Hepatocyte (in vitro differentiated cells): ENCODE data around the gene SSRP1. TPM values are rescaled to one million over a fixed set of nuclear protein-coding genes. Genes with fewer than 3 reads are reported as not detected.
"Not testable (repeated sequence)": the region's sequence is repeated elsewhere in the genome, so short reads cannot be mapped to it uniquely, and the experiment has no call there.

Source experiments
- DNase-seq: peaks from one replicate; pipeline ENCODE4 v3.0.0-alpha.2; 2016; ENCODE audit warnings: low spot score
- H2AFZ ChIP-seq: fragments of 200-600 bp; sonication (generic); 2 replicates; pipeline ENCODE4 v1.6.0; 2016; ENCODE audit warnings: antibody characterized with exemption, mild to moderate bottlenecking
- H3K27ac ChIP-seq: fragments of 200-600 bp; sonication (generic); 2 replicates; pipeline ENCODE4 v1.5.1; 2016; ENCODE audit warnings: mild to moderate bottlenecking
- H3K27me3 ChIP-seq: fragments of 200-600 bp; sonication (generic); 2 replicates; pipeline ENCODE4 v1.6.1; 2016
- H3K36me3 ChIP-seq: fragments of 200-600 bp; sonication (generic); replicated peaks from 2 replicates; pipeline ENCODE4 v1.5.1; 2016; ENCODE audit warnings: low read depth; ENCODE audit not compliant: insufficient read depth
- H3K4me1 ChIP-seq: fragments of 200-600 bp; sonication (generic); 2 replicates; pipeline ENCODE4 v1.5.1; 2016; ENCODE audit warnings: mild to moderate bottlenecking, moderate library complexity; ENCODE audit not compliant: insufficient read depth
- H3K4me2 ChIP-seq: fragments of 200-600 bp; sonication (generic); 2 replicates; pipeline ENCODE4 v1.6.0; 2016
- H3K4me3 ChIP-seq: fragments of 200-600 bp; sonication (generic); 2 replicates; pipeline ENCODE4 v1.5.1; 2016; ENCODE audit warnings: mild to moderate bottlenecking
- H3K79me2 ChIP-seq: fragments of 200-600 bp; sonication (generic); 2 replicates; pipeline ENCODE4 v1.6.0; 2017; ENCODE audit warnings: mild to moderate bottlenecking
- H3K9me2 ChIP-seq: fragments of 200-600 bp; sonication (generic); replicated peaks from 2 replicates; pipeline ENCODE4 v1.6.0; 2017; ENCODE audit warnings: mild to moderate bottlenecking; ENCODE audit not compliant: insufficient read depth
- H3K9me3 ChIP-seq: fragments of 200-600 bp; sonication (generic); 2 replicates; pipeline ENCODE4 v1.5.1; 2016; ENCODE audit warnings: low read depth, mild to moderate bottlenecking
- H4K20me1 ChIP-seq: fragments of 200-600 bp; sonication (generic); 2 replicates; pipeline ENCODE4 v1.6.0; 2016; ENCODE audit warnings: mild to moderate bottlenecking; ENCODE audit not compliant: insufficient read depth, poor library complexity, severe bottlenecking
- CTCF ChIP-seq: fragments of 200-600 bp; sonication (generic); IDR thresholded peaks from 2 replicates; pipeline ENCODE4 v1.5.1; 2016; ENCODE audit warnings: antibody characterized with exemption, mild to moderate bottlenecking; ENCODE audit not compliant: poor library complexity
- EZH2 ChIP-seq: fragments of 200-600 bp; sonication (generic); IDR thresholded peaks from 2 replicates; pipeline ENCODE4 v1.6.1; 2016; ENCODE audit warnings: antibody characterized with exemption, mild to moderate bottlenecking, borderline replicate concordance
- EZH2phosphoT487 ChIP-seq: fragments of 200-600 bp; sonication (generic); IDR thresholded peaks from one replicate; pipeline ENCODE4 v1.6.1; 2018; ENCODE audit warnings: antibody characterized with exemption, mild to moderate bottlenecking, low read depth, moderate library complexity; ENCODE audit not compliant: unreplicated experiment, severe bottlenecking
- WGBS: methylation state at CpG from one replicate; pipeline ENCODE4 v1.1.6; 2016; ENCODE audit warnings: low lambda C conversion rate; ENCODE audit errors: missing lambda C conversion rate; 5-methylcytosine and 5-hydroxymethylcytosine counted together
- polyA plus RNA-seq: library from polyadenylated mRNA; unstranded; fragments of >200 nt; fragmentation: Nextera tagmentation; extraction: Ambion mirVana; gene quantifications from 2 replicates; pipeline ENCODE4 v1.2.1, GENCODE V29; 2016
- total RNA-seq: library from RNA; depleted of rRNA; stranded (reverse); fragments of >200 nt; gene quantifications from 2 replicates; pipeline ENCODE4 v1.2.3, GENCODE V29; 2014

Gene SSRP1
- total and polyA plus RNA-seq, 2 experiments from 2014 or later, result 34.0 to 64.6 TPM

- Histone ChIP-seq H3K79me2 (no peaks in the 10 kb centered on the region), H4K20me1 (no peaks in the 10 kb centered on the region), H3K4me1 (peaks cover 29% of the 10 kb centered on the region), H3K27ac (peak overlapping the region; percentile 37), H3K9me2 (no peaks in the 10 kb centered on the region), H3K9me3 (no peaks in the 10 kb centered on the region), H3K27me3 (no peaks in the 10 kb centered on the region), H2AFZ (no peak overlapping the region), H3K36me3 (no peaks in the 10 kb centered on the region), H3K4me2 (peak overlapping the region; percentile 29), H3K4me3 (no peak overlapping the region)
- WGBS, result 21% methylated on average over 11 of the region's 11 CpGs
- TF ChIP-seq EZH2 (no peak), CTCF (no peak), EZH2phosphoT487 (no peak)
- no peak for DNase-seq
These were observed 46.7 kb downstream of the SSRP1 start for GRCh38 chr11:57288771-57289579.

GRCh38 chr11:57287884-57288283, 47.8 kb downstream of the SSRP1 start:
- H3K27me3 ChIP-seq, result no peaks in the 10 kb centered on the region
- H3K27ac ChIP-seq, result no peak overlapping the region
- no peaks in the 10 kb centered on the region for H3K9me2 ChIP-seq
- H3K36me3 ChIP-seq, result no peaks in the 10 kb centered on the region
- no peaks in the 10 kb centered on the region for H4K20me1 ChIP-seq
- H3K4me2 ChIP-seq, result no peak overlapping the region
- H2AFZ ChIP-seq, result no peak overlapping the region
- WGBS, result 93% methylated on average over 3 of the region's 3 CpGs
- no peak for DNase-seq
- TF ChIP-seq CTCF, result no peak
- no peak for TF ChIP-seq EZH2phosphoT487
- no peak for TF ChIP-seq EZH2
- peaks cover 26% of the 10 kb centered on the region for H3K4me1 ChIP-seq
- no peaks in the 10 kb centered on the region for H3K9me3 ChIP-seq
- no peak overlapping the region for H3K4me3 ChIP-seq
- H3K79me2 ChIP-seq, result no peaks in the 10 kb centered on the region

- Histone ChIP-seq H3K27ac (no peak overlapping the region), H4K20me1 (no peaks in the 10 kb centered on the region), H3K4me3 (no peak overlapping the region), H3K27me3 (no peaks in the 10 kb centered on the region), H3K9me3 (no peaks in the 10 kb centered on the region), H3K4me2 (no peak overlapping the region), H3K9me2 (no peaks in the 10 kb centered on the region), H3K4me1 (peaks cover 7% of the 10 kb centered on the region), H3K79me2 (no peaks in the 10 kb centered on the region), H2AFZ (no peak overlapping the region), H3K36me3 (no peaks in the 10 kb centered on the region)
- WGBS, result 77% methylated on average over 2 of the region's 2 CpGs
- no peak for TF ChIP-seq EZH2
- TF ChIP-seq EZH2phosphoT487, result no peak
- no peak for TF ChIP-seq CTCF
- no peak for DNase-seq
These were observed 52.3 kb downstream of the SSRP1 start for GRCh38 chr11:57283231-57283990.

GRCh38 chr11:57281546-57281945, 54.1 kb downstream of the SSRP1 start:
- 88% methylated on average over 6 of the region's 6 CpGs for WGBS
- H3K4me1 ChIP-seq, result peaks cover 11% of the 10 kb centered on the region
- not testable (repeated sequence) for H3K27me3 ChIP-seq, H3K36me3 ChIP-seq, DNase-seq, H2AFZ ChIP-seq, H3K9me3 ChIP-seq, H3K4me2 ChIP-seq, H3K9me2 ChIP-seq, H3K4me3 ChIP-seq, H4K20me1 ChIP-seq, H3K27ac ChIP-seq, H3K79me2 ChIP-seq
